A549 (cell line): Measurements from ENCODE around the gene MRPS31.

Experiments
- CHD2 ChIP-seq: fragments of 150-350 bp; IDR thresholded peaks from 2 replicates; pipeline ENCODE4 v1.6.1; 2014; ENCODE audit warnings: low read length; ENCODE audit not compliant: partially characterized antibody
- TF ChIP-seq, protein P1 (sequence below): fragments of >200 bp; sonication (Bioruptor Twin); formaldehyde crosslinking; IDR thresholded peaks from 3 replicates; pipeline ENCODE4 v1.5.1; 2016

DNA sequence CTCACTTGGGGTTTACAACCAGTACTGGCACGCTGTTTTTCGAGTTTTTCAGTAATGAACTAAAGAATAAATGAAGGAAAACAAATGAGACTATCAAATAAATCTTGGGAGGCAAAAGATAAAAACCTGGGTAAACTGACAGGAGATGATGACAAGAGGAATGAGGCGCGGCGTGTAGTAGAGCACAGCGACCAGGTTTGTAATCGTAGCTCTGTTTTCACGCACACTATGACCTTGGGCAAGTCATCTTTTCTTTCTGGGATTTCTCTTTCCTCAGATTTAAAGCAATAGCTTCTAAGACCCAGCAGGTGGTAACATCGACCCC lies 419 bp downstream of the MRPS31 start:
- TF ChIP-seq, protein P1, sequence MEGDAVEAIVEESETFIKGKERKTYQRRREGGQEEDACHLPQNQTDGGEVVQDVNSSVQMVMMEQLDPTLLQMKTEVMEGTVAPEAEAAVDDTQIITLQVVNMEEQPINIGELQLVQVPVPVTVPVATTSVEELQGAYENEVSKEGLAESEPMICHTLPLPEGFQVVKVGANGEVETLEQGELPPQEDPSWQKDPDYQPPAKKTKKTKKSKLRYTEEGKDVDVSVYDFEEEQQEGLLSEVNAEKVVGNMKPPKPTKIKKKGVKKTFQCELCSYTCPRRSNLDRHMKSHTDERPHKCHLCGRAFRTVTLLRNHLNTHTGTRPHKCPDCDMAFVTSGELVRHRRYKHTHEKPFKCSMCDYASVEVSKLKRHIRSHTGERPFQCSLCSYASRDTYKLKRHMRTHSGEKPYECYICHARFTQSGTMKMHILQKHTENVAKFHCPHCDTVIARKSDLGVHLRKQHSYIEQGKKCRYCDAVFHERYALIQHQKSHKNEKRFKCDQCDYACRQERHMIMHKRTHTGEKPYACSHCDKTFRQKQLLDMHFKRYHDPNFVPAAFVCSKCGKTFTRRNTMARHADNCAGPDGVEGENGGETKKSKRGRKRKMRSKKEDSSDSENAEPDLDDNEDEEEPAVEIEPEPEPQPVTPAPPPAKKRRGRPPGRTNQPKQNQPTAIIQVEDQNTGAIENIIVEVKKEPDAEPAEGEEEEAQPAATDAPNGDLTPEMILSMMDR: no peak
- TF ChIP-seq CHD2: no peak
